GM18526 (cell line): ENCODE results near the gene DIO3.

ENCODE experiments used
- POLR2A ChIP-seq: IDR thresholded peaks from 3 replicates; pipeline ENCODE4 v1.6.1; 2011; ENCODE audit not compliant: insufficient read length; ENCODE audit errors: extremely low read depth

Gene DIO3

GRCh38 chr14:101553931-101554330 lies 7.4 kb upstream of the DIO3 start:
- no peak for TF ChIP-seq POLR2A

DNA sequence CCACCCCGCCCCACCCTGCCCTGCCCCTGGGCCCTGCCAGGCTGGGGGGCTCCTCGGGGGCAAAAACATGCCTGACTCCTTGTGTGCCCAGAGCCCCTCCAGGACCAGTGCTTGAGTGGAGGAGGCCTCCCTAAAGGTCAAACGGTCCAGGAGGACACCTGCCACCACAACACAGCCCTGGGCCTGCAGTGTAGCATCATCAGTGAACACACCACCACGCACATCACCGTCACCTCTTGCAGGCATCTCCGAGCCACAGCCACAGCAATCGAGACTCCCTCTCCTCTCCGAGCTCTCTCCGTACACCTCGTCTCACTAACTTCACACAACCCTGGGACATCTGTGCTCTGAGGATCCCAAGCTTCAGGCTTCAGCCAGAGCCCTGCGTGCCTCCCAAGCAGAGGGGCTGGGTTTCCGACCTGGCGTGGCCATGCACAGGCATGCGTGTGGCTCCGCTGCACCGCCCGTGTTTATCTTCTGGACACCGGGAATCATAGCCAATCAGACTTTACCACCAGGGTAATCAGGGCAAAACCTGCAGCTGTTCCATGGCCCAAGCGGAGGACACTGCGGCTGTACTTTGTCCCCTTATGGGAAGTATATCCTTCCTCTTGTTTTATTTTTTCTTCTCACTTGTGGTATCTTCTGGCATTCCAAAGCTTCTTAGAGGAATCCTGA lies 6.2 kb upstream of the DIO3 start:
- TF ChIP-seq POLR2A: no peak

GRCh38 chr14:101556131-101556530 lies 5.2 kb upstream of the DIO3 start:
- no peak for TF ChIP-seq POLR2A

DNA sequence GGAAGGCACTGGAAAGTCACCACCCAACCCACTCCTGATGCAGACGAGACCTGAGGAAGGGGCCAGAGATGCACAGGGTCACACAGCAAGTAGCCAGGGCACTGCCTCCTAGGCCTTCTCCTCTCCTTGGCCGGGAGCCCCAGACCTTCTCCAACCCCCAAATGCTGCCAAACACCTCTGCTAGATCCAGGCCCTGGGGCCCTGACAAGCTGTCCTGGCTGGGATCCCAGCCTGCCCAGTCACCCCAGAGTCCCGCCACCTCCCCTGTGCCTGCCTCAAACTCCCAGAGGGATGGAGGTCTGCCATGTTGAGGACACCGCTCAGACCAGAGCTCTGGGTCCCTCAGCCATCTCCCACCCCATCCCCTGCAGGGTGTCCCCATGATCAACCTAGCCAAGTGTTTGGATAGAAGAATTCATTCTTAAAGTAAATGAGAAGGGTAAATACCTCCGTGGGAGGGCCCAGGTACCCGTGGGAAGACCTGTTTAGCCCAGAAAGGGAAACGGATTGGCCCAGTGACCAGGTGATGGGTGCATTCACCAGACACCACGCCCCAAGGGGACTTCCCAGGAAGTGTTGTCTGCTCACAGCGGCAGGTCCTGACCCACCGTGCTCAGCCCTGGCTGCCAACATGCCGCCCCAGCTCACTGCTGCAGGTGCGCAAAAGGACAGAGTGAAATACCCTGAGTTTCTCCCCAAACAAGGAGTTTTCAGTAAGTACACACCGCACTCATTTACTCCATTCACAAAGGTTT lies 4.6 kb upstream of the DIO3 start:
- no peak for TF ChIP-seq POLR2A

- TF ChIP-seq POLR2A: no peak
These were observed 4.0 kb upstream of the DIO3 start for GRCh38 chr14:101557321-101557695.

GRCh38 chr14:101557811-101558738 lies 3.2 kb upstream of the DIO3 start:
- TF ChIP-seq POLR2A: no peak

DNA sequence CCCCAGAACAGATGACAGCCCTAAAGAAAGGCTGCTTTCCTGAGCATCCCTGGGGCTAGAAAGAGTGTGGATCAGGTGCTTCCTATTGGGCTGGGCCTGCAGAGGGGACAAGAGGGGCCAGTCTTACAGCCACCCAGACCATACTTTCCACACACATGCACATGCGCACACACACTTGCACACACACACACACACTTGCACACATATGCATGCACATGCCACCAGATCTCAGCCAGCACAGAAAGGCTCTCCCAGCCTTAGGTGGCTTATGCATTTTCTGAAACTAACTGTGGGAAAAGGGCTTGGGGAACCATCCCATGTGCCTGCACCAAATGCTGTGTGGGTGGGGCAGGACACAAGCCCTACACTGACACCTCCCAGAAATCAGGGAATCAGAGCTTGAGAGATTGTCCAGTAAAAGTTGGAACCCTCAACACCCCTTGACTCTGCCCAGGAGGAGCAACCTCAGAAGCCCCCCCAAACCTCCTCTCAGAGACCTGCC lies 2.5 kb upstream of the DIO3 start:
- no peak for TF ChIP-seq POLR2A

DNA sequence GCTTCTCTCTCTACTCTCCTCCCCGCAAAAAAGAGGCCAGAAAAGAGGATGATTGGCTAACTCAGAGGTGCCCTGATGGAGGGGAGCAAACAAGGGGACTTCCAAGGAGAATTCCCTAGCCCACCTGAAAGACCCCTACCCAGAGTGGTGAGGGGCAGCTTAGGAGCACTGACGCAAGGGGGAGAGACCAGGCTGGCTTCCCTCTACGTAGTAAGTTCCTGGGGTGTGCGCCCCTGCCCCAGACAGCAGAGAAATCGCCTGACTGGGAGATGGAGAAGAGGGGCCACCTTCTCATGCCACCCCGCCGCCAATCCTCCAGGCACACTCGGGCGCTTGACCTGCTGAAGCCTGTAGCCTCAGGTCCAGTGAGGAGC lies 2.1 kb upstream of the DIO3 start:
- TF ChIP-seq POLR2A: no peak

DNA sequence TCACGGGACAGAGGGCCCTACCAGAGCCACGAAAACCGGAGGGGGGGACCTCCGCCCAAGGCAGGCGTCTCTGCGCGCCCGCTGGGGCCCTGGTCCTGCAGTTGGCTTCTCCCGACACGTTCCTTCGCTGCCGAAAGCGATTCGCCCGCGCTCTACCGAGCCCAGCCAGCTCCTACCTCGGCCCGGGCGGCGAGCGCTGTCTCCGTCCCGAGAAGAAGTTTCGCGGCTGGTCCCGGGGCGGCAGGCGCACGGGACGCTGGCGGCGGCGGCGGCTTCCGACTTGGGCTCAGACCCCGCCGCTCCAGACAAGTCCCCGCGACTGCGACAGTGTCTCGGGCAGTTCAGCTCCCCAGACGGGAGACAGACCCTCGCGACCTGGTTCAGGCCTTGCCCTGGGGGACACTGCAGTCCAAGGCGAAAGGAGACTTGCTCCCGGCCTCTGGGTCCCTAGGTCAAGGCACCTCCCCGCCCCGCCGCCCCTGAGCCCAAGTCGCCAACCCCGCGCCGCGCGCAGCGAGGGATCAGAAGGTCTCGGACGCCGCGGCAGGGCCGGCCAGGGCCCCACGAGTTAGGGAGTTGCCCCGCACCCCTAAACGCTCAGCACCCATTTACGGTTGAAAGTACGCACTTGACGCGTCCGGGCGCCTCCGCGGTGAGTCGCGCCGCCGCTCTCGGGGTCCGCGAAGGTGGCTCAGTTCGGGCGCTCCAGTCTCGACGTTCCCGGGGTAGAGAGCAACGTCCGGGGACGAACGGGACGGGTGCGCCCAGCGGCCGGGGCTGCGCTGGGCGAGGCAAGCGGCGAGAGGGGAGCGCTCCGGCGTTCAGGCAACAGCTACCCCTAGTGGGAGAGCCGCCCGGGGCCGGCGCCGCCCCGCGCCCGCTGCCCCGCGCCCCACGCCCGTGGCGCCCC lies 1.4 kb upstream of the DIO3 start:
- TF ChIP-seq POLR2A: no peak

DNA sequence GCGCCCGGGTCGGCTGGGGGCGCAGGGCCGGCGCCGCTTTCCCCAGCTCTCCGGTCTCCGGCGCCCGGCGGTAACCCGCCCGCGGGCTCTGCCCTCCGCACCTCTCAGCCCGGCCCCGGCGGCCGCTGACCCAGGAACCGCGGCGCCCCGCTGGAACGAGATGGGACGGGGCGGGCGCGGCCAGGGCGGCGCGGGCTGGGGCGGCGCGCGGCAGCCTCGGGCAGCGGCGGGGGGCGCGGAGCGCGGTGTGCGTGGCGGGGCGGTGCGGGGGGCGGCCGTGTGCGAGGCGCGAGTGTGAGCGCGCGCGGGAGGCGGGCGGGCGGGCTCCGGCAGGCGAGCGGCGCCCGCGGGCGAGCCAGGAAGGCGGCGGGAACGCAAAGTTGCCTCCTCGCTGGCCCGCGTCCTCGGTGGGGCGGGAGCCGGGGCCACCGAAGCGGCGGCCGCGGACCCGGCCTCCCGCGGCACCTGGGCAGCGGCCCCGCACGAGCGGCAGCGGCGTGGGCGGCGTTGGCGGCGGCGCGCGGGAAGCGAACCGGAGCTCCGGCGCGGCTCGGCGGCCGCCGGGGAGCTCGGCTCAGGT lies 671 bp upstream of the DIO3 start:
- no peak for TF ChIP-seq POLR2A

- no peak for TF ChIP-seq POLR2A
These were observed 699 bp downstream of the DIO3 start for GRCh38 chr14:101561897-101562490.

- TF ChIP-seq POLR2A: no peak
These were observed 1.5 kb downstream of the DIO3 start for GRCh38 chr14:101562659-101563351.

DNA sequence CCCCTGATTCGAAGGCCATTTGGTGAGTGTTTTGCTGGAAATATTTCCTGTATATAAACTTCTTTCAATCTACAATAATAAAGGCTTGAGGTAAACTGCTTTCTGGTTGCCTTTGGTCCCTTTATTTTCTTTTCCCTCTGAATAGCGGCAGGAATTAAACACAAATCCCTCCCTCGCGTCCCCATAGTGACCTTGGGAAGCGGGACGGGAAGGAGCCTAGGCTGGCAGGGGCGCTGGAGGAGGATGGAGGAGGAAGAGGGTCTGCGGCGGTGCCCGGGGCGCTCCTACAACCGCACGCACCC lies 2.0 kb downstream of the DIO3 start:
- no peak for TF ChIP-seq POLR2A

DNA sequence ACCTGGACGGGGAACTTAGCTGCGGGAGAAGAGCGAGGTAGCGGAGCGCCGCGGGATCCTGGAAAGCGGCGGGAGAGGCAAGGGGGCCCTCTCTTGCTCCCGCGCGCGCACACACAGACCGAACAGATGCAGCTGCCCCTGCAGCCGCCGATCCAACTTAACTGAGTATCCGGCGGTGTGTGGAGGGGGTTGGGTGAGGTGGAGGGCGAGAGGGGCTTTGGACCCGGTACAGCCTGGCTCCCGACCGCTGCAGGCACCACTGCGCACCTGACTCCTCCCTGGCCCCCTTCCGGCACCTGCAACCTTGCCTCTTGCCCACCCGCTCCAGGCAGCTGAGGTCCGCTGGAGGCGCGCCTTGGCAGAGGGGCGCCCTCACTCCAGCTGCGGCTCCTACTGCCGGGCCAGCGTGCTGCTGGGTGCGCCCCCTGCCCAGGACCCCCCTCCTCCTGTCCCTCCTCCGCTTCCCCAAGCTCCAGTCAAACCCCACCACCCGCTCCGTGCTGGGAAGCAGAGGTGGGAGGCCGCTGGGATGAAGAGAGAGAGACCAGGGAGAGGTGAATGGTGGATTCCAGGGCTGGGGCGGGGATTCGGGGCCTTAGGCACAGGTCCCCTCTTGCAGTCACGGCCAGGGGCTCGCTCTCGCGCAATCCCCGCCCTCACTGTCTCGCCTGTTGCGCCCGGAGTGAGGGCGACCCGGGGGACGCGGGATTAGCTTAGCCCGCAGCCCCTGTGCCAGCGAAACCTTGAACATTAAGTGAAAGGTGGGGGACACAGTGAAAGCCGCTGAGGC lies 2.6 kb downstream of the DIO3 start:
- no peak for TF ChIP-seq POLR2A
